Mucosa of descending colon (tissue), 3 donors: ENCODE measurements around the gene ABLIM1. TPM values are rescaled to one million over a fixed set of nuclear protein-coding genes. Genes with fewer than 3 reads are reported as not detected.

ENCODE experiments used
- ATAC-seq: fragments of 200-7000 bp; cut with Tn5 transposase; one replicate; pipeline ENCODE4 v1.9.1; 2020; ENCODE audit warnings: mild to moderate bottlenecking, moderate library complexity
- DNase-seq, 3 donors: peaks; one replicate each; pipeline ENCODE4 v3.0.0-alpha.2; 2020
- H3K36me3 ChIP-seq: fragments of 200-600 bp; one replicate; pipeline ENCODE4 v1.8.0; 2021; ENCODE audit warnings: low read depth, mild to moderate bottlenecking
- H3K4me1 ChIP-seq: fragments of 200-600 bp; one replicate; pipeline ENCODE4 v1.8.0; 2021; ENCODE audit warnings: low read depth, mild to moderate bottlenecking
- H3K4me3 ChIP-seq: fragments of 200-600 bp; one replicate; pipeline ENCODE4 v1.8.0; 2021; ENCODE audit warnings: mild to moderate bottlenecking
- H3K9me3 ChIP-seq: fragments of 200-600 bp; one replicate; pipeline ENCODE4 v1.8.0; 2021; ENCODE audit warnings: mild to moderate bottlenecking
- intact Hi-C, 2 donors: fragments of 100-400 bp; cut with DNase I in 1 of 2; cut with micrococcal nuclease in 1 of 2; formaldehyde crosslinking; loops; one replicate each; pipeline versions ENCODE4 v1.11.0 to v1.11.1; 2022; cut with DNase I, micrococcal nuclease
- total RNA-seq, 3 donors: library from RNA; stranded (reverse); fragmentation: NEBNext Ultra II Directional in 2 of 3; extraction: Animal tissue kit (Norgen Biotek cat#: 25700) in 2 of 3; gene quantifications; one replicate each; pipeline versions ENCODE4 v1.2.1 to v1.2.4, GENCODE V29; 2021 to 2023
- TF ChIP-seq, protein P1 (sequence below): fragments of 200-600 bp; IDR thresholded peaks from one replicate; pipeline ENCODE4 v1.8.0; 2022; ENCODE audit warnings: antibody characterized with exemption, mild to moderate bottlenecking
- donor health status: DM: no; HTN: no; CAD: no; lungs with moderate emphysema.
- donor health status: DM: no; HTN: no; CAD: no.
- donor health status: DM: no; HTN: yes; CAD: no.

The ABLIM1 gene
- total RNA-seq, 3 donors from 2014 or later = 67.1 to 122 (median 103) TPM

DNA sequence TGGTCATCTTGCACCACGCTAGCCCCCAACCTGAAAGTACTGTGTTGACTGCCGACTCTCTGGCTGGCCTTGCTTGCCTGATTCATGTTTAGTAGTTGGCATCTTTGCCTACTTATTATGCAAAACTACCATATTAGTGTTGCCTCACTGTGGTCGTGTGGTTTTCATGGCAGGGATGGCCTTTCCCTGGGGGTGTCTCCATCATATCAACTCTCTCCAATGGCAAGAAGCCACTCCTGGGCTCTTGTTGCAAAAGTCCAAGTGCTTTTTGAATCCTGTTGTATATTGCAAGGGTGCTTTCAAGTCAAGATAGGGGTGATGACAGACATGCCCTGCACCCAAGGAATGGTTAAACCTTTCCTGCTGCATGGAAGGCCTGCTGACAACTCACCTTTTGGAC, 39.4 kb downstream of the ABLIM1 start:
- intact Hi-C loops = no loop called here
- DNase-seq (no peak), ATAC-seq (no peak)
- Histone ChIP-seq H3K4me3 (no peak overlapping the region), H3K9me3 (no peaks in the 10 kb centered on the region), H3K4me1 (peaks cover 33% of the 10 kb centered on the region), H3K36me3 (no peaks in the 10 kb centered on the region)
- TF ChIP-seq, protein P1, sequence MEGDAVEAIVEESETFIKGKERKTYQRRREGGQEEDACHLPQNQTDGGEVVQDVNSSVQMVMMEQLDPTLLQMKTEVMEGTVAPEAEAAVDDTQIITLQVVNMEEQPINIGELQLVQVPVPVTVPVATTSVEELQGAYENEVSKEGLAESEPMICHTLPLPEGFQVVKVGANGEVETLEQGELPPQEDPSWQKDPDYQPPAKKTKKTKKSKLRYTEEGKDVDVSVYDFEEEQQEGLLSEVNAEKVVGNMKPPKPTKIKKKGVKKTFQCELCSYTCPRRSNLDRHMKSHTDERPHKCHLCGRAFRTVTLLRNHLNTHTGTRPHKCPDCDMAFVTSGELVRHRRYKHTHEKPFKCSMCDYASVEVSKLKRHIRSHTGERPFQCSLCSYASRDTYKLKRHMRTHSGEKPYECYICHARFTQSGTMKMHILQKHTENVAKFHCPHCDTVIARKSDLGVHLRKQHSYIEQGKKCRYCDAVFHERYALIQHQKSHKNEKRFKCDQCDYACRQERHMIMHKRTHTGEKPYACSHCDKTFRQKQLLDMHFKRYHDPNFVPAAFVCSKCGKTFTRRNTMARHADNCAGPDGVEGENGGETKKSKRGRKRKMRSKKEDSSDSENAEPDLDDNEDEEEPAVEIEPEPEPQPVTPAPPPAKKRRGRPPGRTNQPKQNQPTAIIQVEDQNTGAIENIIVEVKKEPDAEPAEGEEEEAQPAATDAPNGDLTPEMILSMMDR = no peak

- intact Hi-C loops = no loop called here
Observed at GRCh38 chr10:114616516-114616915, 41.6 kb downstream of the ABLIM1 start.

DNA sequence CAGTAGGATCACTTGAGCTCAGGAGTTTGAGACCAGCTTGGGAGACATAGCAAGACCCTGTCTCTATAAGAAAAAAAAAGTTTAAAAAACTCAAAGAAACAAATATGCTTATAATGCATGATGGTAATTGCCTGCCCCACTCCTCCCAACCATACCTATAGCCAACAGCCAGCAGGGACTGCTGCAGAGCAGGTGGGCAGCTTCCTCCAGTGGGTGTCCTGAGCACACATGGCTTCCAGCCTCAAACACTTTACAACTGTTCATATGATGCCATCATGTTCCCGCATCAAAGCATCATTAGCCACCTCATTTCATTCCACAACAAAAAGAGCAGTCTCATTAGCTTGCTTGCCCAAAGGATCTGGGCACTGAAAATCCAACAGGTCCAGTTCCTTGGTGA, 42.0 kb downstream of the ABLIM1 start:
- ATAC-seq = no peak
- peaks cover 32% of the 10 kb centered on the region for H3K4me1 ChIP-seq
- H3K36me3 ChIP-seq = no peaks in the 10 kb centered on the region
- intact Hi-C loops = no loop called here
- TF ChIP-seq, protein P1 = no peak
- DNase-seq = no peak
- no peaks in the 10 kb centered on the region for H3K9me3 ChIP-seq
- no peak overlapping the region for H3K4me3 ChIP-seq

More at GRCh38 chr10:114616516-114616915, 41.6 kb downstream of the ABLIM1 start:
- DNase-seq = no peak
- ATAC-seq = no peak
- H3K4me1 ChIP-seq = peaks cover 32% of the 10 kb centered on the region
- no peak overlapping the region for H3K4me3 ChIP-seq
- TF ChIP-seq, protein P1 = no peak
- H3K9me3 ChIP-seq = no peaks in the 10 kb centered on the region
- H3K36me3 ChIP-seq = no peaks in the 10 kb centered on the region

DNA sequence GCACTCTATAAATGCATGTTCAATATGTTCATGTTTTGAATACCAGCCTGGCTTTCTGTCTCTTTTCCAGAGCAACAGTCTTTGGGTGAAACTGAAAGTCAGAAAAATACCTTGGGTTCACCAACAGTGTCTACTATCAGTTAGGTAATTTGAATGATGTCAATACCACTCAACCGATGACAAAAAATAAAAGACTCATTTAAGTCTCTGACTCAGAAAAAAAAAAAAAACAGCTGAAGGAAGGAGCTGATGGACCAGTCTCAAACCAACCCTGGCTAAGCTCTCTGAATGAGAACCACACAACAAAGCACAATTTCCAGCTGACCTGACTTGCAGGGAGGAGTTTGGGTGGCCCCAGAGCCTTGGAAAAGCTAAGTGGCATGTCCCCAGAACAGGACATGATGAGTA, 42.5 kb downstream of the ABLIM1 start:
- peak; percentile 3 for ATAC-seq
- TF ChIP-seq, protein P1 = no peak
- Histone ChIP-seq H3K36me3 (no peaks in the 10 kb centered on the region), H3K9me3 (no peaks in the 10 kb centered on the region), H3K4me3 (no peak overlapping the region), H3K4me1 (peaks cover 32% of the 10 kb centered on the region)
- no peak for DNase-seq
- intact Hi-C loops = no loop called here

- no peaks in the 10 kb centered on the region for H3K36me3 ChIP-seq
- H3K4me1 ChIP-seq = peaks cover 32% of the 10 kb centered on the region
- TF ChIP-seq, protein P1 = no peak
- H3K9me3 ChIP-seq = no peaks in the 10 kb centered on the region
- intact Hi-C loops = no loop called here
- ATAC-seq = peak; percentile 92
- H3K4me3 ChIP-seq = no peak overlapping the region
- peak in 2 of 3 donors; percentile 49 to 74 for DNase-seq
Observed at GRCh38 chr10:114613237-114613979, 44.7 kb downstream of the ABLIM1 start.
